Measurements from ENCODE around the gene PNCK.

Gene PNCK

DNA sequence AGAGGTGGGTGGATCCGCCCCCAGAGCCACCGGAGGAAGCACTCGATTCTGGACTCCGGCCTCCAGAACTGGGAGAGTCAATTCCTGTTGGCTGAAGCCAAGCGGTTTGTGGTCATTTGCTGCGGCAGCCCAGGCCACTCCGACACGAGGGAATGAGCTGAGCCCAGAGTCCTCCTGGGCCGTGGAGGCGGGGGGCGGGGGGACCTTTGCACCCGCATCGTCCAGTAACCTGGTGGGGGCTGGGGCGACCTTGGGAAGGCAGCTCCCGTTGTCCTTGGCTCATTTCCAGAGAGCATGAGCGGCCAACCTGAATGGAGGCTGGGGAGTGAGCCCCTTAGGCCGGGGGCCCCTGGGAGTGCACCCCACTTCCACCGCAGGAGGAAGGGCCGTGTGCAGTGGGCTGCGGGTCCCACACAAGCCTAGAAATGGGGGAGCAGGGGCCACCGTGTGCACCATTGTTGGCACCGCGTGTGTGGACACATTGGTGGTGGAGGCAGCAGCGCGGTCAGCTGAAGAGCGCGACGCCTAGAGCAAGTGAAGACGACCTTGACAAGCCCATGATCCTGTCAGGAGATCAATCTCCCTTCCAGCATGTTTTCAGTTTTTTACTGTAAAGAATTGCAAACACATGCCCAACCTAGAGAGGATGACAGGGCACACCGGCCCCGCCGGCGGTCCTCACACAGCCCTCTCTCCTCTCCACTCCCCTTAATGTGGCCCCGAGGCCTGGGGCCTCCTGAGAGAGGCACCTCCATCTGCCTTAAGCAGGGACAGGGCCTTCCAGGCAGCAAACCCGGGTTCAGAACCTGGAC, 46.5 kb downstream of the PNCK start:
- DNase-seq, result no peak

DNA sequence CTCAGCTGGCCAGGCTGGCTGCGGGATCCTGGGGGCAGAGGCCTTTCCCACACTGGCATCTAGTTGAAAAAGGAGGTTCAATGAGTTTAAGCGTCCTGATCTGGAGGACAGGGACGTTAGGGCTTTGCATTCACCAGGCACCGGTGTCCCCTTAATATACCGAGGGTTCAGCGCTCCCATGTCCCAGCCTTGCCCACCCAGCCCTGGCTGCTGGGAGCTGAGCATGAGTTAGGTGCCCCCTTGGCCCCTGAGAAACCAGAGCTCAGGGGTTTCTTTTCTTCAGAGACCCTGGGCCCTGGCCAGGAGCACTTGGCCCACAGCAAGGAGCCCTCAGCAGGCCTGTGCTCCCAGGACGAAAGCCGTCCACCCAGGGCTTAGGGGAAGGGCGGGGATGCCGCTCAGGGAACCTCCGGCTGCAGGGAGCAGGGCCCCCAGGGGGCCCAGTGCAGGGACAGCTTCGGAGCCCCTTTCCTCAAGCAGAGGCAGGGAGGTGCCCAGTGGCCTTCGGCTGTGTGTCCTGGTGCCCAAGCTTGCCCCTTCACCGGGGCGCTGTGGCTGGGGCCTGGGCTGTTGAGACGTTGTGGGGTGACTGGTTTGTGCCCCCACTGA, 47.5 kb downstream of the PNCK start:
- DNase-seq, result no peak

DNA sequence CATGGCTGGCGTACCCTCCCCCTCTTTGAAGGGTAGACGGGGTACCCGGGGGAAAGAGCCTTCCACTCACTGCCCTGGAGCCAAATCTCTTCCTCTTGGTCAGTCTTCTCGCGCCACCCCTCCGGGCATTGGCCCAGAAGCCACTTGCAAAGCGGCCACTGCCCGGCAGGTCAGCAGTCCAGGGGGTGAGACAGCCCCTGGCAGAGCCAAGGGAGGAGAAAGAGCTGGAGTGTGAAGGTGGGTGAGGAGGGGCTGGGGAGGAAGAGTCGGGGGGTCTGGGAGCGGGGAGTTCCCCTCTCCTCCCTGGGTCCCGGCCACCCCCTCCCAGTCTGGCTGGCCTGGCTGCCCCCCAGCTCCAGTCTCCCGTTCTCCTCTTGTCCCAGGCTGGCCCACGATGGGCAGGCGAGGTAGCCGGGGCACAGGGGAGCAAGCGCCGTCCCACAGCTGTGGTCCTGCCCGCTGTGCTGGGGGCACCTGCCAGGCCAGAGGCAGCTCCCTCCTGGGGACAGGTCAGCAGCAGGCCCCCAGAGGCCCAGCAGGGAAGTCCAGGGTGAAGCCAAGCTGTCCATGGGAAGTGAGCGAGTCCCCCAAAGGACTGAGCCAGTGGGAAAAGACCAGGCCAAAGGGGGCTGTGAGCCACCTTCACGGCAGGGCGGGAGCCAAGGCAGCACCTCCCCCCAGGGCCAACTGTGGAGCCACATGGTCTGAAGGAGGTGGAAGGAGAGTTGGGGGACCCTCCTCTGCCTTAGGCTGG, 48.2 kb downstream of the PNCK start:
- DNase-seq, result no peak

DNA sequence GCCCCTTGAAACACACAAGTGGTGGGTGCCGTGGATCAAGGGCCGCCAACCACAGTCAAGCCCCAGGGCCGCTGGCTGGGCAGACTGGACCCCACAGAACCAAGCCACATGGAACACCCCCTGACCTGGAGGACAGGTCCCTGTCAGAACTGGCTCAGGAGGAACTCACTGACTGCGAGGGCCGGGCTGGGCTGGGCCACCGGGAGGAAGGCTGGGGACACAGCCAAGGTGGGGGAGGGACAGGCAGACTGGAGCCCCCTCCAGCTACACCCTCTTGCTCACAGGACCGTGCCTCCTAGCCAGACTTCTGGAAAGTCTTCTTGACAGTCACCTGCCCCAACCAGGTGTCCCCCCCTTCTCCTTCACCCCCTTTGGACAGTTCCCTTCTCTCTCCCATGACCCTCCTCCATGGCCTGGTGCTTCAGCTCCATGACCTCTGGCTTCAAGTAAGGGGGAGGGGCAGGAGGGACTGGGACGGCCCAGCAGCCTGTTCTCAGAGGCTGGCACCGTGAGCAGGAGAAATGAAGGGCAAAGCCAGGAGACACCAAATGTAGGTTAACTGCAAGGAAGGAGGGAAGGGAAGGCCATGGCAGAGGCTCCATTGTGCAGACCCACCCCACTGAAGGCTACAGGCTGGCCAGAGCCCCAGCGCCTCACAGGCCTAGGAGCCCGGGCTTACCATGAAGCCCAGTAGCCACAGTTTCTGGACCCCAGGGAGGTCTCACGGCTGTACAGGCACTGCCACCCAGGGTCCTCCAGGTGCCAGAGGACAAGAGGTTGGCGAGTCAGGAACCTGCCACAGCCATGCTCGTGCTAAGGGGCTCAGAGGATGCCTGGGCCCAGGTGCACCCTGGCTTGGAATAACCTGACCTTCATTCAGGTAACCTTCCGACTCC, 49.2 kb downstream of the PNCK start:
- no peak for DNase-seq

DNA sequence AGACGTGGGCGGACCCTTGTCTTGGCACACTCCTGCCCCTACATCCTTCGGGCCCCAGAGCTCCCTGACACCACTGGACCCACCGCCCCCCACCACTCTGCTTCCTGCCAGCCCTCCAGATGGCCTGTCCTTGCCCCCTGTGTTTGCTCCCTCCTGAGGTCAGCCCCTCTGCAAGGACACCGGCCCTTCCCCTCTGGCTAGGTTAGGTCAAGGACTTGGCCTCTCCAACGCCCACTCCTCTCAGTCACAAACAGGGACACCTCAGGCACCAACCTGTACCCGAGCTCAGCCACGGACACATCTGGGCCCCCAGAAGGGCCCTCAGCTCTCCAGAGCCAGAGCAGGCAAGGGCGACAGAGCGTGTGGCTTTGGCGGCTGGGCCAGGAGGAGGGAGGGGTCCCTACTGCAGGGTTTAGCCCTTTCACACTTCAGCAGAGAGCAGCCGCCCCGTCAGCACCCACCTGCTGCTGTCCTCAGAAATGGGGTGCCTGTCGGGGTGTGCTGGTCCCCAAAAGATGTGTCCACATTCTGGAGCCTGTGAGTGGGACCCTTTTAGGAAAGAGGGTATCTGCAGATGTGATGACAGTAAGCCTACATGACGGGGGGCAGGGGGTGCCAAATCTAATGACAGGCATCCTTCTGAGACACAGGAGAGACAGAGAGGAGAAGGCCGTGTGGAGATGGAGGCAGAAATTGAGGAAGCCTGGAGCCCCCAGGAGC, 50.1 kb downstream of the PNCK start:
- no peak for DNase-seq

DNA sequence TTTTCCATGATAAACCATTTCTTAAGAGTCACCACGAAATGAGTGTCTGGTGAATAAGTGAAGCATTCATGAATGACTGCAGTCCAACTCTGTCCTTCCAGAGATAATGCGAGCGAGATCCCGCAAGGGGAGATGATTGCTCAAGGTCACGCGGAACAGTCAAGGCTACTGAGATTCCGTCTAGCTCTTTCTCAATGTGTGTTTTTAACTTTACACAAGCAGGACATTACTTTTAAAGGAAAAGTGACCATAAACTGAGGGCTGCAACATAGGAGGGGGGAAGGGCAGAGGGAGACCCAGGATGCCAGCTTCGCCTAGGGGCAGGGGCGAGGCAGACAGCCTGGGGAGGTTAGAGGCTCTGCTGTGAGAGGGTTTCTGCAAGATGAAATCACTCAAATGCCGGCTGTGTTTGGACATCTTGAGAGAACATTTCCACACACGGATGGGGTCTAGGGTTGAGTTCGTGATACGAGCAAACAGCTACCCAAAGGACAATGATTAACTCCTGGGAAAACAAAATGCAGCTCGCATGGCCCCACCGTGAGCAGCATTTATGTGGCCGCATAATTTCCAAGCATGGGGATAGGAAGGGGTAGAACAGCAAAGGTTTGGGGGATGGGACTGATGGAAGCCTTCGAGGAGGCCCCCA, 50.8 kb downstream of the PNCK start:
- no peak for DNase-seq

DNA sequence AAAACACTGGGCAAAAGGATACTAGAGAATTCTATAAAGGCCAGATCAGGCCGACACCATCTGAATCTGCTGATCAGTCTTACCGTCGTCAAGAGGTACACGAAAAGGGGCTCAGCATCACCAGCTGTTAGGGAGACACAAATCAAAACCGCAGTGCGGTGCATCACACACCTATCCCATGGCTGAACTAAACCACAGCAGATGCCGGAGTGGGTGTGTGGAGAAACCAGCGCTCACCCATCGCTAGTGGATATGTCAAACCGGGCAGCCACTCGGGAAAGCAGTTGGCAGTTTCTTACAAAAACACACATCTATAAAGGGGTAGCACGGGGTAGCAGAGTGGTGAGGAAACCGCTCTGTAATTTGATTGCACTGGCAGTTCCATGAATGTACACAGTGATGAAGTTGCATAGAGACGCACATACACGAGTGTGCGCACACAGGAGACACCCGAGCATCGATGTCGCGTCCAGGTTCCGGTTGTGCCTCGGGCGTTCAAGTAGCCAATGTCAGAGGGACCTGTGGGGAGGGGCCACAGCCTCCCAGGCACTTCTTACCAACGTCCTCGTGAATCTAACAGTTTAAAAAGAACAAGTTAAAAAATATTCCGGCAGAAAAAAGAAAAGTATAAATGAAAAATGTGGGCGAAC, 51.5 kb downstream of the PNCK start:
- DNase-seq, result no peak

DNA sequence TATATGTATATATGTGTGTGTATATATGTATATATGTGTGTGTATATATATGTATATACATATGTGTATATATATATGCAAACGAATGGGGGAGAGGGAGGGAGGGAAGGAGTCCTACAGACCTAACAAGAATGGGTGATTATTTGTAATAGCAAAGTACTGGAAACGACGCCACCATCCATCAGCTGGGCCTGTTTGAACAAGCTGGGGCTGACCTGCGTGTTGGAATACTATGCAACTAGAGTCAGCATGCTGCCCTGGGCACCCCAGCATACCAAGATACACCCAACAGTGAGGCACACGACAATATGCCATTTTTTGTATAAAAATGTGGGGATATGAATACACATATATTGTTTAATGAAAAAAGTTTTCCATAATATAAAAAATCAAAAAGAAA, 53.0 kb downstream of the PNCK start:
- DNase-seq, result no peak
